ENCODE measurements around the gene TTC1. TPM values are rescaled to one million over a fixed set of nuclear protein-coding genes. Genes with fewer than 3 reads are reported as not detected.
"Not testable (repeated sequence)": the region's sequence is repeated elsewhere in the genome, so short reads cannot be mapped to it uniquely, and the experiment has no call there.

The TTC1 gene
- total RNA-seq, 4 donors from 2014 or later: 39.9 to 67.9 (median 56.3) TPM

DNA sequence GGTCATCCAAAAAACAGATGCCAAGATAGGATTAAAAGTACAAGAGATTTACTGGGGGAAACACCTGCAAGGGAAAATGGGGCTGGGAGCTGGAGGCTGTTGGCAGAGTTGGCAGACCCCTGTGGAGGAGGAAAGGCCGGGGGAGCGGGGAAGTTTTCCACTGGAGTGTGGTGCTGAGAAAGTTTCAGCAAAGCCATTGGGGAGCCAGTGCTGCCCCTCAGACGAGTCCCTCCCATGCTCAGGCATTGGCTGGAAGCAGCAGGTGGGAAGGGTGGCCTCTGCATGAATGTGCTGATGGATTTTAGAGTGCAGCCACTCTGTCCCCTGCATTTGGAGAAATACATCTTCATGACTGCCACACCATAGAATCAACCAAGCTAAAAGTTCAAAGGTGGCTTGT lies 52.8 kb downstream of the TTC1 start:
- ATAC-seq (no peak), DNase-seq (no peak)
- H3K27ac ChIP-seq: no peak overlapping the region
- H3K27me3 ChIP-seq: no peaks in the 10 kb centered on the region
- TF ChIP-seq, protein P1, sequence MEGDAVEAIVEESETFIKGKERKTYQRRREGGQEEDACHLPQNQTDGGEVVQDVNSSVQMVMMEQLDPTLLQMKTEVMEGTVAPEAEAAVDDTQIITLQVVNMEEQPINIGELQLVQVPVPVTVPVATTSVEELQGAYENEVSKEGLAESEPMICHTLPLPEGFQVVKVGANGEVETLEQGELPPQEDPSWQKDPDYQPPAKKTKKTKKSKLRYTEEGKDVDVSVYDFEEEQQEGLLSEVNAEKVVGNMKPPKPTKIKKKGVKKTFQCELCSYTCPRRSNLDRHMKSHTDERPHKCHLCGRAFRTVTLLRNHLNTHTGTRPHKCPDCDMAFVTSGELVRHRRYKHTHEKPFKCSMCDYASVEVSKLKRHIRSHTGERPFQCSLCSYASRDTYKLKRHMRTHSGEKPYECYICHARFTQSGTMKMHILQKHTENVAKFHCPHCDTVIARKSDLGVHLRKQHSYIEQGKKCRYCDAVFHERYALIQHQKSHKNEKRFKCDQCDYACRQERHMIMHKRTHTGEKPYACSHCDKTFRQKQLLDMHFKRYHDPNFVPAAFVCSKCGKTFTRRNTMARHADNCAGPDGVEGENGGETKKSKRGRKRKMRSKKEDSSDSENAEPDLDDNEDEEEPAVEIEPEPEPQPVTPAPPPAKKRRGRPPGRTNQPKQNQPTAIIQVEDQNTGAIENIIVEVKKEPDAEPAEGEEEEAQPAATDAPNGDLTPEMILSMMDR (IDR thresholded peaks at IDR 0.05 in 4 of 5, conservative IDR thresholded peaks at IDR 0.05 in 1 of 5): no peak
- no peak for TF ChIP-seq POLR2A (IDR thresholded peaks at IDR 0.05)
- peaks cover 0 to 63% of the 10 kb centered on the region in 2 donors for H3K36me3 ChIP-seq
- no peaks in the 10 kb centered on the region for H3K9me3 ChIP-seq
- in situ Hi-C loops (cut with MboI; ENCODE audit: low sequenced_read_pairs in 4 of 4): no loop called here
- H3K4me3 ChIP-seq: no peak overlapping the region
- H3K4me1 ChIP-seq: no peaks in the 10 kb centered on the region
- intact Hi-C loops (cut with DNase I; ENCODE audit: low total_unique reads): no loop called here

DNA sequence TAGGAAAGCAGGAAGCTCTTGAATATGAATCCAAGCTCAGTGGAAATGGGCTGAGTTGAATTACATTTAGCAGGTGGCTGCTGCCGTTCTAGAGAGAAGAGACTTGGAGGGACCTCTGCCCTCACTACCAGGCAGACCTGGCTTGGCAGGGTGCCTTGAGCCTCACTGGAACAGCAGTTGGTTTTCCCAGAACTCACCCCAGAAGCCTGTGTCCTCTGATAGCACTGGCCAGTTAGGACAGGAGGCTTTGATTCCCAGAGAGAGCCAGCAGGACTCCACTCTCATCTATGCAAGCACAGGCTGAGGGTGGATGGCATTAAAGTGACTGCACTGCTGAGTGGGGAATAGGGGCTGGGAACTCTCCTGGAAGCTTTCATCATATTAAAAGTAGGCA lies 55.5 kb downstream of the TTC1 start:
- intact Hi-C loops (cut with DNase I; ENCODE audit: low total_unique reads): no loop called here
- in situ Hi-C loops (cut with MboI; ENCODE audit: low sequenced_read_pairs in 4 of 4): no loop called here
- DNase-seq (no peak), ATAC-seq (no peak)
- TF ChIP-seq, protein P1 (IDR thresholded peaks at IDR 0.05 in 4 of 5, conservative IDR thresholded peaks at IDR 0.05 in 1 of 5): no peak
- no peak for TF ChIP-seq POLR2A (IDR thresholded peaks at IDR 0.05)
- Histone ChIP-seq H3K27me3 (no peaks in the 10 kb centered on the region), H3K4me3 (no peak overlapping the region), H3K9me3 (no peaks in the 10 kb centered on the region), H3K36me3 (peaks cover 0 to 39% of the 10 kb centered on the region in 2 donors), H3K4me1 (no peaks in the 10 kb centered on the region), H3K27ac (no peak overlapping the region)

DNA sequence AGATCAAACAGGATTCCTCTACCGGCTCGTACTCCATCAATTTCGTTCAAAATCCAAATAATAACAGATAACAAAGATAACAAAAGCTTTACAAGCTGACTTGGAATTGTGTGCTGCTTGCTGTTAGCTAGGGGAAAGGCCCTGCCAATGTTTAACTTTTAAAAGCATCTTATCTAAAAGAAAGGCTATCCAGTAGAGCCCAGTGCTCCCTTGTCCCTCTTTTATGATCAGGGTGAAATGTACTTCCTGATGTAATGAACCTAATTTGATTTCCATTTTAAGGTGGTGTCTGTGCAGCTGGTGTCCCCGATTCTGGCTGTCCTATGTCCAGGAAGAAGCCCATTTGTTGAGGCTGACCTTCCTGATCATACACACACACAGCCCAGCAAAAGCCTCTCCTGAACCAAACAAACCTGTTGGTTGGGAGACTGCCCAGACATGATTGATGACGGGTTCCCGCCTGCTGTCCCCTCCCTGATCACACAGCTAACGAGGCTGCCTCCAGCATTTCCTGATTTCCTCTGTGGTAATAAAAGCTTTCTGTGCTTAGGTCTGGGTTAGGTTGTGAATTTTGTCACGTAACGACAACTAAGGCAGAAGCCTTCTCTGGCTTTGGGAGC lies 56.2 kb downstream of the TTC1 start:
- in situ Hi-C loops (cut with MboI; ENCODE audit: low sequenced_read_pairs in 4 of 4) (no loop called here), intact Hi-C loops (cut with DNase I; ENCODE audit: low total_unique reads) (no loop called here)
- Histone ChIP-seq H3K27me3 (no peaks in the 10 kb centered on the region), H3K4me1 (no peaks in the 10 kb centered on the region), H3K36me3 (peaks cover 0 to 32% of the 10 kb centered on the region in 2 donors), H3K9me3 (no peaks in the 10 kb centered on the region), H3K27ac (no peak overlapping the region), H3K4me3 (no peak overlapping the region)
- DNase-seq (no peak), ATAC-seq (no peak)
- no peak for TF ChIP-seq POLR2A (IDR thresholded peaks at IDR 0.05)
- TF ChIP-seq, protein P1 (IDR thresholded peaks at IDR 0.05 in 4 of 5, conservative IDR thresholded peaks at IDR 0.05 in 1 of 5): no peak

DNA sequence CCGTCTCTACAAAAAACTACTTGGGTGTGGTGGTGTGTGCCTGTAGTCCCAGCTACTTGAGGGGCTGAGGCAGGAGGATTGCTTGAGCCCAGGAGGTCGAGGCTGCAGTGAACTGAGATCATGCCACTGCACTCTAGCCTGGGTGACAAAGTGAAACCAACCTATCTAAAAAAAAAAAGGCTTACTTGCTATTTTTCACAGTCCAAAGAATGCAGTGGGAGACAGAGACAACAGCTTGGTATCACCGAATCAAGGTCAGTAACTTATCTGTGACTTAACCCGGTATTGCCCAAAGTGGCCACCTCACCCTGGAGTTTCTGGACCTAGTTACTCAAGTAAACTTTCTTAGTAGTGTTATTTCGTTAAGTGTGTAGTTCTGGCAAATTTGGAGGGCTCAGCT lies 60.2 kb downstream of the TTC1 start:
- H3K9me3 ChIP-seq; intact Hi-C loops (cut with DNase I; ENCODE audit: low total_unique reads); DNase-seq; H3K4me3 ChIP-seq; H3K4me1 ChIP-seq; ATAC-seq; H3K27ac ChIP-seq; in situ Hi-C loops (cut with MboI; ENCODE audit: low sequenced_read_pairs in 4 of 4); H3K27me3 ChIP-seq: not testable (repeated sequence)
- H3K36me3 ChIP-seq: peaks cover 0 to 15% of the 10 kb centered on the region in 2 donors

DNA sequence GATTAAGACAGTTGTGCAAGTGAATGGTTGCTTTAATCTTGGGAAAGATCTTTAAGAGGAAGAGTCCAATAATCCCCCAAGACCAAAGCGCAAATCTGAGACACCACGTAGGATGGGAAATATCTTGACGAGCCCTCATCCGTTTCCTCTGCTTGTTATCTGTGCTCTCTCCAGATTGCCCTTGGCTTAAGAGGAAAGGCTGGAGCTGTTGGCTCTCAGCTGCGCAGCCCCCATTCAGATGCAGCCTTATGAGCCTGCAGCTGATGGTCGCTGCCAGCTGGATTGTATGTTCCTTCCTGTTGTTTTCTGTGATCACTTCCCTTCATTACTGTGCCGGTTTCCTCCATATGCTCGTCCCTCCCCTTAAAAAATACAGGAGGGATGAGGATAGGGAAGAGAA lies 62.6 kb downstream of the TTC1 start:
- in situ Hi-C loops (cut with MboI; ENCODE audit: low sequenced_read_pairs in 4 of 4) (no loop called here), intact Hi-C loops (cut with DNase I; ENCODE audit: low total_unique reads) (no loop called here)
- TF ChIP-seq POLR2A (IDR thresholded peaks at IDR 0.05): no peak
- TF ChIP-seq, protein P1 (IDR thresholded peaks at IDR 0.05 in 4 of 5, conservative IDR thresholded peaks at IDR 0.05 in 1 of 5): no peak
- Histone ChIP-seq H3K9me3 (no peaks in the 10 kb centered on the region), H3K27ac (no peak overlapping the region), H3K27me3 (no peaks in the 10 kb centered on the region), H3K36me3 (no peaks in the 10 kb centered on the region), H3K4me3 (no peak overlapping the region), H3K4me1 (no peaks in the 10 kb centered on the region)
- no peak for DNase-seq
- ATAC-seq: no peak

All from gastrocnemius medialis (tissue), 4 donors.